Brain microvascular endothelial cell (primary cell): ENCODE measurements around the gene SOWAHB.

Experiments
- DNase-seq: peaks from one replicate; pipeline ENCODE4 v3.0.0-alpha.2; 2020
- H3K27ac ChIP-seq: fragments of 250-450 bp; sonication (Bioruptor Pico); 2 replicates; pipeline ENCODE4 v1.5.1; 2020; ENCODE audit warnings: mild to moderate bottlenecking, moderate library complexity
- H3K27me3 ChIP-seq: fragments of 250-450 bp; sonication (Bioruptor Pico); replicated peaks from 2 replicates; pipeline ENCODE4 v1.5.1; 2020; ENCODE audit warnings: mild to moderate bottlenecking
- H3K36me3 ChIP-seq: fragments of 250-450 bp; sonication (Bioruptor Pico); replicated peaks from 2 replicates; pipeline ENCODE4 v1.5.1; 2020; ENCODE audit warnings: mild to moderate bottlenecking
- H3K4me3 ChIP-seq: 2 replicates; pipeline ENCODE4 v1.5.1; 2011; ENCODE audit warnings: low read depth, mild to moderate bottlenecking, control low read depth, low read length, moderate library complexity
- CTCF ChIP-seq: IDR thresholded peaks from 2 replicates; pipeline ENCODE4 v1.5.1; 2011; ENCODE audit warnings: low read depth, mild to moderate bottlenecking, moderate library complexity, low read length, control low read depth, inconsistent platforms; ENCODE audit errors: missing control alignments
- in situ Hi-C: cut with HindIII; loops from 2 replicates; pipeline ENCODE4 v1.10.0; 2017; ENCODE audit warnings: low sequenced_read_pairs, low pct_ligation_motif_present

The SOWAHB gene

GRCh38 chr4:76931576-76932276, 33.8 kb upstream of the SOWAHB start:
- Histone ChIP-seq H3K36me3 (no peaks in the 10 kb centered on the region), H3K27me3 (no peaks in the 10 kb centered on the region), H3K4me3 (no peak overlapping the region), H3K27ac (no peak overlapping the region)
- DNase-seq: no peak
- in situ Hi-C loops: no loop called here
- TF ChIP-seq CTCF: no peak

GRCh38 chr4:76931087-76931486, 33.1 kb upstream of the SOWAHB start:
- no peaks in the 10 kb centered on the region for H3K36me3 ChIP-seq
- no peak overlapping the region for H3K27ac ChIP-seq
- TF ChIP-seq CTCF: no peak
- DNase-seq: no peak
- no peaks in the 10 kb centered on the region for H3K27me3 ChIP-seq
- H3K4me3 ChIP-seq: no peak overlapping the region
- in situ Hi-C loops: no loop called here

GRCh38 chr4:76930685-76931084, 32.7 kb upstream of the SOWAHB start:
- in situ Hi-C loops: no loop called here
- TF ChIP-seq CTCF: no peak
- no peak for DNase-seq
- no peak overlapping the region for H3K27ac ChIP-seq
- no peaks in the 10 kb centered on the region for H3K36me3 ChIP-seq
- no peak overlapping the region for H3K4me3 ChIP-seq
- H3K27me3 ChIP-seq: no peaks in the 10 kb centered on the region

GRCh38 chr4:76926841-76927240, 28.9 kb upstream of the SOWAHB start:
- Histone ChIP-seq H3K27me3 (no peaks in the 10 kb centered on the region), H3K27ac (no peak overlapping the region), H3K4me3 (no peak overlapping the region), H3K36me3 (no peaks in the 10 kb centered on the region)
- no peak for DNase-seq
- TF ChIP-seq CTCF: no peak
- in situ Hi-C loops: no loop called here

GRCh38 chr4:76923619-76924357, 25.8 kb upstream of the SOWAHB start:
- in situ Hi-C loops: no loop called here

More at GRCh38 chr4:76923619-76924357, 25.8 kb upstream of the SOWAHB start:
- no peak for TF ChIP-seq CTCF
- DNase-seq: no peak
- H3K27me3 ChIP-seq: no peaks in the 10 kb centered on the region
- H3K27ac ChIP-seq: no peak overlapping the region
- no peak overlapping the region for H3K4me3 ChIP-seq
- H3K36me3 ChIP-seq: no peaks in the 10 kb centered on the region
